Adrenal gland (tissue), 12 donors: ENCODE measurements around the gene BRF1. TPM values are rescaled to one million over a fixed set of nuclear protein-coding genes. Genes with fewer than 3 reads are reported as not detected.

Experiments
- DNase-seq, 7 donors: peaks; one replicate each; pipeline ENCODE4 v3.0.0-alpha.2; 2019 to 2020
- H3K27ac ChIP-seq, 5 donors: fragments of 200-600 bp; sonication (generic) in 4 of 5; 1 replicate in 3 of 5; 2 replicates in 2 of 5; pipeline versions ENCODE4 v1.5.1 to v1.8.0; 2016 to 2020; ENCODE audit warnings: mild to moderate bottlenecking in 1 of 5
- H3K27me3 ChIP-seq: fragments of 200-600 bp; 2 replicates; pipeline ENCODE4 v1.8.0; 2021
- H3K36me3 ChIP-seq, 2 donors: fragments of 200-600 bp; replicated peaks in 1 of 2; 1 replicate in 1 of 2; 2 replicates in 1 of 2; pipeline versions ENCODE4 v1.5.1 to v1.8.0; 2018 to 2022
- H3K4me1 ChIP-seq, 2 donors: fragments of 200-600 bp; replicated peaks in 1 of 2; 1 replicate in 1 of 2; 2 replicates in 1 of 2; pipeline versions ENCODE4 v1.5.1 to v1.8.0; 2018 to 2021
- H3K4me3 ChIP-seq, 4 donors: fragments of 200-600 bp; sonication (generic) in 3 of 4; one replicate each; pipeline ENCODE4 v1.5.1; 2016 to 2018
- H3K9me3 ChIP-seq, 3 donors: fragments of 200-600 bp; sonication (generic) in 1 of 3; replicated peaks in 1 of 3; 1 replicate in 2 of 3; 2 replicates in 1 of 3; pipeline versions ENCODE4 v1.5.1 to v1.8.0; 2016 to 2021
- POLR2A ChIP-seq, 2 donors: fragments of 450-650 bp; IDR thresholded peaks; one replicate each; pipeline ENCODE4 v1.6.1; 2017; ENCODE audit warnings: antibody characterized with exemption in 2 of 2, mild to moderate bottlenecking in 2 of 2, moderate library complexity in 1 of 2
- WGBS, 4 donors: extraction: QIAGEN DNeasy Blood & Tissue Kit in 2 of 4; methylation state at CpG; one replicate each; pipeline versions ENCODE4 v1.1.5 to v1.1.7; 2013 to 2017; 5-methylcytosine and 5-hydroxymethylcytosine counted together
- intact Hi-C, 2 donors: fragments of 100-400 bp; cut with DNase I; formaldehyde crosslinking; loops; one replicate each; pipeline versions ENCODE4 v1.14.1 to v1.15.0; 2022 to 2023
- polyA plus RNA-seq, 3 donors: library from polyadenylated mRNA; stranded (reverse); fragments of 200-250 nt in 2 of 3; fragments of 350-450 nt in 1 of 3; fragmentation: Illumina TruSeq in 1 of 3; extraction: RNeasy Lipid Tissue Mini Kit (QIAGEN cat#74804) in 1 of 3; gene quantifications; one replicate each; pipeline ENCODE4 v1.2.3, GENCODE V29; 2013 to 2014
- total RNA-seq, 9 donors: library from RNA; depleted of rRNA in 4 of 9; stranded (reverse); fragments of >200 nt in 4 of 9; fragments of 120-200 nt in 1 of 9; fragmentation: NEBNext Ultra II Directional in 1 of 9; extraction: Animal tissue kit (Norgen Biotek cat#: 25700) in 1 of 9; gene quantifications; one replicate each; pipeline versions ENCODE4 v1.1.0 to v1.2.4, GENCODE V29; 2013 to 2023
- TF ChIP-seq, protein P1 (sequence below), 6 experiments: fragments of 450-650 bp in 4 of 6; fragments of 200-600 bp in 2 of 6; sonication (generic) in 1 of 6; IDR thresholded peaks; 1 replicate in 5 of 6; 2 replicates in 1 of 6; pipeline versions ENCODE4 v1.5.1 to v1.8.0; 2016 to 2021; ENCODE audit warnings: antibody characterized with exemption in 6 of 6, mild to moderate bottlenecking in 2 of 6, moderate library complexity in 1 of 6
- donor health status: healthy with polysubstance abuse.
- donor health status: Bipolar disorder and iron deficiency.
- donor health status: DM: yes; HTN: yes; CAD: no.
- donor health status: DM: no; HTN: no; CAD: no.
- donor health status: DM: no; HTN: no; CAD: no.
- donor health status: DM: yes; HTN: yes; CAD: no.

Gene BRF1
- total and polyA plus RNA-seq, 12 donors, result 14.0 to 96.9 (median 37.5) TPM

GRCh38 chr14:105168979-105169507, 131.8 kb downstream of the BRF1 start:
- Histone ChIP-seq H3K36me3 (no peaks in the 10 kb centered on the region), H3K4me3 (peak overlapping the region in 1 of 4 donors; percentile 23), H3K4me1 (peaks cover 0 to 8% of the 10 kb centered on the region in 2 donors), H3K27ac (no peak overlapping the region), H3K27me3 (peaks cover 25% of the 10 kb centered on the region), H3K9me3 (no peaks in the 10 kb centered on the region)
- DNase-seq, result no peak
- WGBS, 4 donors, result 7 to 45% (median 9%) methylated on average over 7 to 54 of the region's 54 CpGs; no CpG with 5 or more reads in 1 of the 4 donors
- intact Hi-C loops, result no loop called here
- no peak for TF ChIP-seq POLR2A (IDR thresholded peaks at IDR 0.05)
- TF ChIP-seq, protein P1, sequence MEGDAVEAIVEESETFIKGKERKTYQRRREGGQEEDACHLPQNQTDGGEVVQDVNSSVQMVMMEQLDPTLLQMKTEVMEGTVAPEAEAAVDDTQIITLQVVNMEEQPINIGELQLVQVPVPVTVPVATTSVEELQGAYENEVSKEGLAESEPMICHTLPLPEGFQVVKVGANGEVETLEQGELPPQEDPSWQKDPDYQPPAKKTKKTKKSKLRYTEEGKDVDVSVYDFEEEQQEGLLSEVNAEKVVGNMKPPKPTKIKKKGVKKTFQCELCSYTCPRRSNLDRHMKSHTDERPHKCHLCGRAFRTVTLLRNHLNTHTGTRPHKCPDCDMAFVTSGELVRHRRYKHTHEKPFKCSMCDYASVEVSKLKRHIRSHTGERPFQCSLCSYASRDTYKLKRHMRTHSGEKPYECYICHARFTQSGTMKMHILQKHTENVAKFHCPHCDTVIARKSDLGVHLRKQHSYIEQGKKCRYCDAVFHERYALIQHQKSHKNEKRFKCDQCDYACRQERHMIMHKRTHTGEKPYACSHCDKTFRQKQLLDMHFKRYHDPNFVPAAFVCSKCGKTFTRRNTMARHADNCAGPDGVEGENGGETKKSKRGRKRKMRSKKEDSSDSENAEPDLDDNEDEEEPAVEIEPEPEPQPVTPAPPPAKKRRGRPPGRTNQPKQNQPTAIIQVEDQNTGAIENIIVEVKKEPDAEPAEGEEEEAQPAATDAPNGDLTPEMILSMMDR (IDR thresholded peaks at IDR 0.05), result peak in 4 of 6 experiments; percentile 9 to 26 (median 16)

DNA sequence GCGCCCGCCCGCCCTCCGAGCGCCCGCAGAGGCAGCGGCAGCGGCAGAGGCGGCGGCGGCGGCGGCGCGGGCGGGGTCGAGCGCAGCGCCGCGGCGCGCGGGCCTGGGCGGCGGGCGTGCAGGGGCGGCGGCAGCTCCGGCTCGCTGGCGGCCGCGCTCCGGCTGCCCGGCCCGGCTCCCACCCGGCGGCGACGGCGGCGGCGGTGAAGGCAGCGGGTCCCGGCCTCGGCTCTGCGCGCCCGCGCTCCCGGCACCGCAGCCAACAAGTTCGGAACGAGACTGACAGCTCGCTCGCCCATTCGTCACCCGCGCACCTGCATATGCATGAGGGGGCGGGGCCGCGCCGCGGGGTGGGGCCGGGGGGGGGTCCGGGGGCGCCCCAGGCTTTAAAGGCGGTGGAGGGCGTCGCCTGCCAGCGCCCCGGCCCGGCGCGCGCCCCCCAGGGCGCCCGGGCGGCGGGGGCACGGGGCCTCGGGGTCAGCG, 132.3 kb downstream of the BRF1 start, which contains the start of gene JAG2:
Gene JAG2 (minus strand): TSS at position 281 of the 483 bp plus-strand sequence. CDS start 356 bp downstream, outside the sequence.
- Histone ChIP-seq H3K27me3 (peaks cover 25% of the 10 kb centered on the region), H3K9me3 (no peaks in the 10 kb centered on the region), H3K4me3 (peak within 1 kb of the TSS in 1 of 4 donors; percentile 48), H3K27ac (no peak within 1 kb of the TSS), H3K4me1 (peaks cover 0 to 8% of the 10 kb centered on the region in 2 donors), H3K36me3 (no peaks in the 10 kb centered on the region)
- no peak for DNase-seq
- intact Hi-C loops, result no loop called here
- no peak for TF ChIP-seq POLR2A (IDR thresholded peaks at IDR 0.05)
- TF ChIP-seq, protein P1 (IDR thresholded peaks at IDR 0.05), result no peak
- 0 to 1% (median 0%) methylated on average over 9 to 71 of the region's 84 CpGs; no CpG with 5 or more reads in 1 of the 4 donors for WGBS, 4 donors

DNA sequence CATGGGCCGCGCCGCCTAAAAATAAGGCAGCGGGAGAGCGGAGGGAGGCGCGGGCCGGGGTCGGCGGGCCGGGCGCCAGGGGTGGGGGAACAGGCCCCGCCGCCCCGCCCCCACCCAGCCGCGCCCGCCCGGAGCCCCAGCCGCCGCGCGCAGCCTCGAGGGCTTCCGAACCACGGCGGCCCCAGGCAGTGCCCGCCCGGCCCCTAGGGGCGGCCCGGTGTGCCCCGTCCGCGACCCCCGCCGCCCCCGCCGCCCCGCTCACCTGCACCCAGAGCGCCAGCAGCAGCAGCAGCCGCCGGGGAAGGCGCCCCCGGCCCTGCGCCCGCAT, 132.7 kb downstream of the BRF1 start:
- Histone ChIP-seq H3K9me3 (no peaks in the 10 kb centered on the region), H3K4me1 (peaks cover 0 to 8% of the 10 kb centered on the region in 2 donors), H3K27me3 (peaks cover 25% of the 10 kb centered on the region), H3K36me3 (no peaks in the 10 kb centered on the region), H3K27ac (no peak overlapping the region), H3K4me3 (peak overlapping the region in 1 of 4 donors; percentile 48)
- WGBS, 4 donors, result 1% methylated on average over 14 to 34 of the region's 46 CpGs; no CpG with 5 or more reads in 2 of the 4 donors
- intact Hi-C loops, result no loop called here
- DNase-seq, result no peak
- TF ChIP-seq, protein P1 (IDR thresholded peaks at IDR 0.05), result no peak
- TF ChIP-seq POLR2A (IDR thresholded peaks at IDR 0.05), result no peak

GRCh38 chr14:105167303-105168092, 133.3 kb downstream of the BRF1 start:
- H3K9me3 ChIP-seq, result no peaks in the 10 kb centered on the region

More at GRCh38 chr14:105167303-105168092, 133.3 kb downstream of the BRF1 start:
- Histone ChIP-seq H3K27me3 (peaks cover 25% of the 10 kb centered on the region), H3K27ac (no peak overlapping the region), H3K4me3 (peak overlapping the region in 1 of 4 donors; percentile 48), H3K4me1 (peaks cover 0 to 8% of the 10 kb centered on the region in 2 donors), H3K36me3 (no peaks in the 10 kb centered on the region)
- WGBS, 4 donors, result 0 to 45% (median 4%) methylated on average over 1 to 116 of the region's 116 CpGs
- no peak for DNase-seq
- intact Hi-C loops, result no loop called here
- TF ChIP-seq, protein P1 (IDR thresholded peaks at IDR 0.05), result peak in 1 of 6 experiments; percentile 9
- TF ChIP-seq POLR2A (IDR thresholded peaks at IDR 0.05), result no peak
